K562 (cell line): ENCODE measurements around the gene KIF6. TPM values are rescaled to one million over a fixed set of nuclear protein-coding genes. Genes with fewer than 3 reads are reported as not detected.
A peak's percentile ranks its signal among the peaks of the same experiment; 100 is the strongest.

Source experiments
- BACH1 ChIP-seq: fragments of 200-800 bp; sonication (Bioruptor generic); IDR thresholded peaks from 2 replicates; pipeline ENCODE4 v1.6.1; 2016; ENCODE audit warnings: missing genetic modification characterization, missing compliant biosample characterization
- BRD4 ChIP-seq: fragments of 200-600 bp; sonication (generic); IDR thresholded peaks from 2 replicates; pipeline ENCODE4 v1.6.1; 2017; ENCODE audit warnings: inconsistent platforms
- C11orf30 ChIP-seq: fragments of 450-650 bp; IDR thresholded peaks from 2 replicates; pipeline ENCODE4 v1.6.1; 2016; ENCODE audit warnings: low read depth, mild to moderate bottlenecking
- CHD4 ChIP-seq: fragments of 200-600 bp; sonication (generic); IDR thresholded peaks from 3 replicates; pipeline ENCODE4 v1.6.1; 2012; ENCODE audit warnings: low read depth, mild to moderate bottlenecking, mixed read lengths, low read length, inconsistent platforms; ENCODE audit not compliant: insufficient read depth, insufficient replicate concordance, poor library complexity, severe bottlenecking
- E2F4 ChIP-seq: sonication (generic); formaldehyde crosslinking; IDR thresholded peaks from 2 replicates; pipeline ENCODE4 v1.8.0; 2022; ENCODE audit warnings: mild to moderate bottlenecking, low read depth, missing genetic modification reagents
- FUS ChIP-seq: fragments of 200-400 bp; formaldehyde crosslinking; optimal IDR thresholded peaks from 2 replicates; pipeline ENCODE3; 2017; ENCODE audit warnings: low read depth, low read length
- HOMEZ ChIP-seq: fragments of 250-450 bp; sonication (Bioruptor Pico); IDR thresholded peaks from 2 replicates; pipeline ENCODE4 v1.4.0; 2020; ENCODE audit warnings: mild to moderate bottlenecking, moderate library complexity
- NELFE ChIP-seq: IDR thresholded peaks from 2 replicates; pipeline ENCODE4 v1.6.1; 2011; ENCODE audit warnings: mild to moderate bottlenecking; ENCODE audit not compliant: insufficient read depth, insufficient read length
- NFRKB ChIP-seq: fragments of 450-650 bp; IDR thresholded peaks from 2 replicates; pipeline ENCODE4 v1.6.1; 2016; ENCODE audit warnings: low read depth
- STAT5B ChIP-seq: fragments of 250-450 bp; sonication (Bioruptor Pico); IDR thresholded peaks from 2 replicates; pipeline ENCODE4 v1.8.0; 2021; ENCODE audit warnings: mild to moderate bottlenecking, inconsistent platforms
- TEAD1 ChIP-seq, 2 experiments: fragments of 450-650 bp in 1 of 2; sonication (generic) in 1 of 2; formaldehyde crosslinking; IDR thresholded peaks; 2 replicates each; pipeline versions ENCODE4 v1.4.0 to v1.8.0; 2020 to 2022; ENCODE audit warnings: mild to moderate bottlenecking in 2 of 2, missing genetic modification reagents in 1 of 2
- TRIM24 ChIP-seq, 2 experiments: fragments of 450-650 bp; IDR thresholded peaks; 2 replicates each; pipeline ENCODE4 v1.6.1; 2016
- TSC22D4 ChIP-seq: fragments of 450-650 bp; IDR thresholded peaks from 2 replicates; pipeline ENCODE4 v1.6.1; 2016; ENCODE audit warnings: missing genetic modification characterization, missing biosample characterization, control low read depth
- ZNF24 ChIP-seq: fragments of 450-650 bp; IDR thresholded peaks from 2 replicates; pipeline ENCODE4 v1.6.1; 2016
- ZNF431 ChIP-seq: sonication (generic); formaldehyde crosslinking; IDR thresholded peaks from 2 replicates; pipeline ENCODE4 v1.8.0; 2022; ENCODE audit warnings: mild to moderate bottlenecking, missing genetic modification reagents
- ZNF436 ChIP-seq: fragments of 250-450, 450-650 bp; sonication (Bioruptor Pico); formaldehyde crosslinking; IDR thresholded peaks from 2 replicates; pipeline ENCODE4 v1.7.0; 2020; ENCODE audit warnings: mild to moderate bottlenecking
- ZNF668 ChIP-seq: fragments of 250-450 bp; sonication (Bioruptor Pico); IDR thresholded peaks from 2 replicates; pipeline ENCODE4 v1.8.0; 2022; ENCODE audit warnings: mild to moderate bottlenecking, inconsistent platforms
- ZNF778 ChIP-seq: fragments of 450-650 bp; formaldehyde crosslinking; IDR thresholded peaks from 2 replicates; pipeline ENCODE4 v1.4.0; 2020; ENCODE audit warnings: mild to moderate bottlenecking, moderate library complexity
- polyA plus RNA-seq, 8 experiments: library from polyadenylated mRNA; depleted of rRNA in 4 of 8; stranded (reverse) in 5 of 8; unstranded in 3 of 8; fragments of >200 nt; fragmentation: Nextera tagmentation in 2 of 8; fragmentation: Illumina TruSeq in 1 of 8; extraction: Ambion mirVana in 2 of 8; extraction: Trizol in 1 of 8; gene quantifications; 2 replicates each; pipeline versions ENCODE4 v1.2.1 to v1.2.3, GENCODE V29; 2011 to 2014; ENCODE audit warnings: inconsistent platforms in 1 of 8, missing spikeins in 1 of 8
- total RNA-seq, 7 experiments: library from RNA; depleted of rRNA in 6 of 7; stranded (reverse); fragments of >200 nt in 6 of 7; fragmentation: Illumina TruSeq in 2 of 7; extraction: Trizol in 2 of 7; gene quantifications; 2 replicates each; pipeline versions ENCODE4 v1.2.1 to v1.2.3, GENCODE V29; 2011 to 2021; ENCODE audit warnings: low replicate concordance in 1 of 7
- TF ChIP-seq, protein P1 (sequence below): sonication (generic); formaldehyde crosslinking; IDR thresholded peaks from 2 replicates; pipeline ENCODE4 v1.8.0; 2022; ENCODE audit warnings: mild to moderate bottlenecking, missing genetic modification reagents
- TF ChIP-seq, protein P2 (sequence below): fragments of 250-450 bp; sonication (Bioruptor Pico); IDR thresholded peaks from 2 replicates; pipeline ENCODE4 v1.5.0; 2021

The KIF6 gene
- total and polyA plus RNA-seq, 9 of the 15 experiments (the other 6 are each of a cell fraction or from before 2014, with no cell fraction given), result not detected

- TF ChIP-seq NELFE, result no peak
- TF ChIP-seq NFRKB, result no peak
- TF ChIP-seq, protein P1, sequence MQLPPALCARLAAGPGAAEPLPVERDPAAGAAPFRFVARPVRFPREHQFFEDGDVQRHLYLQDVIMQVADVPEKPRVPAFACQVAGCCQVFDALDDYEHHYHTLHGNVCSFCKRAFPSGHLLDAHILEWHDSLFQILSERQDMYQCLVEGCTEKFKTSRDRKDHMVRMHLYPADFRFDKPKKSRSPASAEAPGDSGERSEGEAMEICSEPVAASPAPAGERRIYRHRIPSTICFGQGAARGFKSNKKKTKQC, result no peak
- no peak for TF ChIP-seq ZNF668 (CRISPR knock-in tag)
- TF ChIP-seq ZNF436, result no peak
- no peak for TF ChIP-seq STAT5B (CRISPR knock-in tag)
- TF ChIP-seq FUS, result no peak
- TF ChIP-seq TRIM24 (IDR thresholded peaks at IDR 0.05), result no peak
- no peak for TF ChIP-seq TSC22D4
- no peak for TF ChIP-seq HOMEZ
- TF ChIP-seq, protein P2, sequence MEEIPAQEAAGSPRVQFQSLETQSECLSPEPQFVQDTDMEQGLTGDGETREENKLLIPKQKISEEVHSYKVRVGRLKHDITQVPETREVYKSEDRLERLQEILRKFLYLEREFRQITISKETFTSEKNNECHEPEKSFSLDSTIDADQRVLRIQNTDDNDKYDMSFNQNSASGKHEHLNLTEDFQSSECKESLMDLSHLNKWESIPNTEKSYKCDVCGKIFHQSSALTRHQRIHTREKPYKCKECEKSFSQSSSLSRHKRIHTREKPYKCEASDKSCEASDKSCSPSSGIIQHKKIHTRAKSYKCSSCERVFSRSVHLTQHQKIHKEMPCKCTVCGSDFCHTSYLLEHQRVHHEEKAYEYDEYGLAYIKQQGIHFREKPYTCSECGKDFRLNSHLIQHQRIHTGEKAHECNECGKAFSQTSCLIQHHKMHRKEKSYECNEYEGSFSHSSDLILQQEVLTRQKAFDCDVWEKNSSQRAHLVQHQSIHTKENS (CRISPR knock-in tag), result no peak
- TF ChIP-seq BRD4, result no peak
- no peak for TF ChIP-seq E2F4
- no peak for TF ChIP-seq ZNF431 (CRISPR knock-in tag)
- TF ChIP-seq C11orf30, result peak; percentile 72; the same call in 1 of the 2 replicates
- no peak for TF ChIP-seq ZNF24
- no peak for TF ChIP-seq CHD4
- no peak for TF ChIP-seq ZNF778
- TF ChIP-seq TEAD1 (CRISPR knock-in tag; IDR thresholded peaks at IDR 0.05), result no peak
- no peak for TF ChIP-seq BACH1 (tag)
These were observed 236.8 kb downstream of the KIF6 start (continued) for GRCh38 chr6:39488255-39488879.
